NOMO-1 (cell line): Measurements from ENCODE around the gene AP2A2.

Experiments
- DNase-seq, 2 experiments: peaks; one replicate each; lab custom pipeline; 2025; ENCODE audit not compliant: unreplicated experiment in 2 of 2; lab: John Stamatoyannopoulos, UW

The AP2A2 gene

GRCh38 chr11:923691-924405, 1.8 kb upstream of the AP2A2 start:
- no peak for DNase-seq

GRCh38 chr11:924406-925157, 1.1 kb upstream of the AP2A2 start:
- no peak for DNase-seq

- no peak for DNase-seq
Observed at GRCh38 chr11:925158-925495, 543 bp upstream of the AP2A2 start.

- no peak for DNase-seq
Observed at GRCh38 chr11:926341-926916, 759 bp downstream of the AP2A2 start.

- DNase-seq: no peak
Observed at GRCh38 chr11:927871-928270, 2.2 kb downstream of the AP2A2 start.

DNA sequence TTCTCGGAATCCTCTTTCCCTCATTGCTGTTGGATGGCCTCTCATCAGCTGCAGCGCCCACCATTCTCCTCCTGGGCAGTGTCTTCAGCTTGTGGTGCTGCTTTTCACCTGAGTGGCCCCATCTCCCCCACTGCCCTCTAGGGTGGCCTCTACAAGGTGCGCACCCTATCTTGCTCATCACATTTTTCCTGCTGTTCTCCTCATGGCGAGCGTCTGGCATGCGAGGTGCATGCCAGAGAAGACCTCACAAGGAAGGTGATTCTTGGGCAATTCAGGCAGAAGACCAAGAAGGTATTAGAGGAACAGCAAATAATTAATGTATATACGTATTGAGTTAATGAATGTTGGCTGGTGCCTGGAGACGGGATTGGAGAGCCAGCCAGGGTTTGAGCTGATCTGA, 3.1 kb downstream of the AP2A2 start:
- no peak for DNase-seq

DNA sequence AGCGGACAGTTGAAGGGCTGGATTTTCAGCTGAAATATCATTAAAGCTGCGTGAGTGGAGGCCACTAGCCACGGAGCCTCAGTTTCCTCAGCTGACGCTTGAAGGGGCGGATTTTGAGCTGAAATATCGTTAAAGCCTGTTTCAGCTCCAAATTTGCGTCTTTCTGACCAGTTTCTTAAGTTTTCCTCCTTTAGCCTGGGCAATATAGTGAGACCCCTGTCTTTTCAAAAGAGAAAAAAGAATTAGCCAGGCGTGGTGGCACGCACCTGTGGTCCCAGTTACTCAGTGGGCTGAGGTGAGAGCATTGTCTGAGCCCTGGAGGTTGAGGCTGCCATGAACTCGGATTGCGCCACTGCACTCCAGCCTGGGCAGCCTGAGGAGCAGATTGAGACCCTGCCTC, 3.7 kb downstream of the AP2A2 start:
- DNase-seq: no peak

DNA sequence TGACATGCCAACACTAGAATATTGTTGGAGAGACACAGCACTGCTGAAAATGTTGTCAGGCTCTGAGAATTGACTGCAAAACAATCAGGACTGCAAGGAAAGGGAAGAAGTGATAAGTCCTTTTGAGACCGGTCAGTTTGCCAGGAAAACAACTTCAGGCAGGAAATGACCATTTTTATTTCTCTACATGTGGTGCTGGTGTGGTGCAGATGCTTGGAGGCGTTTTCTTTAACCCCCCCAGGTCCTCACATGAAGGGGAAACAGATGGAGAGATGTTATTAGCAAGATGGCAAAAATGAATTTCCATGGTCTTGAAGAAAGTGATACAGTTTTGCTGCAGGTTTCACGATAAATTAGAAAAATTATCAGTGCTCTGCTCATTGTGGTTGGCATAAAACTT, 5.7 kb downstream of the AP2A2 start:
- no peak for DNase-seq

DNA sequence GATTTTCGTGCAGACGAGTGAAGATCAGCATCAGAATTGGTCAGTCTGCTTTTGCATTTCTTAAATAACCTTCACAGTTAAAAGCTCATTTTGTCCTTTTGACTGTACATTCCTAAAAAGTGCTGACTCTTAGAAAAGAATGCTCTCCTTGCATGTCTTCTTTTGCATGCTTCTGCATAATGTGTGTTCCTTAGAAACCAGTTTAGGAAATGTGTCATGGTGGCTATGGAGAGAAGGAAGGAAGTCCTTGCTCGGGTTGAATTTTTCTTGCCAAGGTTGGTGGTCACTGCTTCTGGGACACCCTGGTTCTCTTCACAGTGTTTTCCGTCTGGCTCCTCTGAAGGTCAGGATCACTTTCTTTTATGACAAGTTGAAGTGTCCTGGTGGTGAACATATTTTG, 6.8 kb downstream of the AP2A2 start:
- DNase-seq: no peak

DNA sequence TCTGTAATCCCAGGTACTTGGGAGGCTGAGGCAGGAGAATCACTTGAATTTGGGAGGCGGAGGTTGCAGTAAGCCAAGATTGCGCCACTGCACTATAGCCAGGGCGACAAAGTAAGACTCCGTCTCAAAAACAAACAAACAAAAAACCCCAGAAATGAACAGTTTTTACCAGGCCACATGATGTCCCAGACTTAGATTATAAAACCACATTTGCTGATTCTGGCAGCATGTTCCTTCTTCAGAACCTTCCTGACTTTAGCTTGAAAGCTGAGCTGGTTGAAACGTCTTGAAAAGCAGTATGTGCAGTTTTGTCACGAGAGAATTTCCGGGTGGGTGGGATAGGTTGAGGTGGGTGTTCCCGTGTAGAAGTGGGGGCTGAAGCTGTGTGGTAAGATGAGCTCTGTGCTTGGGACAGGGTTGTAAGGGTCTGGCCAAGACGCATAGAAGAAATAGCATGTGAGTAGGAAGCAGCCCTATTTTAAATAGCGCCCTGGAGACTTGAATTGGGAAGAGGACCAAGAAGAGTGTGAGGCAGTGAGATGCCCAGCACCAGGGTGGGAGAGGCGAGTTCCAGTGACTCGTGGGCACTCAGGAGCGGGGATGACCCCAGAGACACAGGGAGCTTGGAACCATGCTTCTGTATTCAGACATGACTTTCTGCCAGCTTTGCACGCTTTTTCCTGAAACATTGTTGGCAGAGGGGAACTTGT, 7.6 kb downstream of the AP2A2 start:
- DNase-seq: no peak

DNA sequence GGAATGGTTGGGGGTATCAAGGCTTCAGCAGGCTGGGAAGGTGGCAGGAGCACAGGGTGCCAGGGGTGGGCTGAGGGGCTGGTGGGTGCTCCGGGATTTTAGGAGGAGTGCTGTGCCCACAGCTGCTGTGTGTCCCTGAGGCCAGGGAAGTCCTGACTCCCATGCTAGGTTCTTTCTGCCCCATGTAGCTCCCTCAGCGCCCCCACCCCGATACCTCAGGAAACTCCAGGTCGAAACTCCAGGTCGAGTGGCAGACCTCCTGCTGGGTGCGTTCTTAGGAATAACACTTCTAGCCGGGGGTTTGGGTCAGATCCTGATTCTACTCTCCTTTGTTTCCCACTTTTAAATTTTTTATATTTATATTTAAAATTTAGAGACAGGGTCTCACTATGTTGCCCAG, 8.3 kb downstream of the AP2A2 start:
- DNase-seq: no peak

DNA sequence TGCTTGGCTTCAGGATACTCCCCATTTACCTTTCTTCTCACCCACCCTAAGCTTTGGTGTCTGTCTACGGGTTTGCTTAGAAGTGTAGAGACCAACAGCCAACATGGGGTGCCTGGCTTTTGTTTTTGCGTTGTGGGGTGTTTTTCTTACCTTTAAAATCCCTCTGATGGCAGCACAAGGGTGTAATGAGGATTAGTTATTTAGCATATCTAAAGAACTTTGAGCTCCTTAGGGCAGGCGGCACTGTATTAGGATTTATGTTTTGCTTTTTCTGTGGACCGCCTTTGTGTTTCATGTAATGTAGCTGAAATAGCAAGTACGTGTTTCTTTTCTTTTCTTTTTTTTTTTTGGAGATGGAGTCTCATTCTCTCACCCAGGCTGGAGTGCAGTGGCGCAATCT, 8.9 kb downstream of the AP2A2 start:
- DNase-seq: no peak

DNA sequence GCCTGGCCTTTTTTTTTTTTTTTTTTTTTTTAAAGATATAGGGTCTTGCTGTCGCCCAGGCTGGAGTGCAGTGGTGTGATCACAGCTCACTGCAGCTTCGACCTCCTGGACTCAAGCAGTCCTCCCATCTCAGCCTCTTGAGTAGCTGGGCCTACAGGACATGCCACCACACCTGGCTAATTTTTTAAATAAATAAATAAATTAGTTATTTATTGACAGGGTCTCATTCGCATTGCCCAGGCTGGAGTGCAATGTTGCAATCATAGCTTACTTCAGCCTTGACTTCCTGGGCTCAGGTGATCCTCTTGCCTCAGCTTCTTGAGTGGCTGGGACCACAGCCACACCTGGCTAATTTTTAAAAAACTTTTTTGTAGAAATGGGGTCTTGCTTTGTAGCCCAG, 10.5 kb downstream of the AP2A2 start:
- no peak for DNase-seq

DNA sequence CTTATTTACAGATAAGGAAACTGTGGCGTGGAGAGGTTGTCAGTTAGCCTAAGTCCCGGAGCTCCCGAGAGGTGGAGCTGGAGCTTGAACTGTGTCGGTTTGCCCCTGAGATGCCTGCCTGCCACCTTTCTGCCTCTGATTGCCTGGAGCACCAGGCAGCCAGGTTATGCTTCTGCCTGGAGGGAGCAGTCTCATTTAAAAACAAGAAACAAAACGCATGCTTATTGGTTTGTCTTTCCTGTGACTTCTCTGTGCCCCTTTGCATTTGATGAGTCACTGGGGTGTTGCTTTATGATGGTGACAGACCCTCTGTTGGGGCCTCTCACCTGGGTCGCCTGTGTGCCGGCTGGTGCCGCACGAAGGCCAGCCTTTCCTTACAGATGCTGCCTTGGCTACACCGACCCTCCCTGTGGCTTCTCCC, 12.2 kb downstream of the AP2A2 start:
- DNase-seq: no peak

DNA sequence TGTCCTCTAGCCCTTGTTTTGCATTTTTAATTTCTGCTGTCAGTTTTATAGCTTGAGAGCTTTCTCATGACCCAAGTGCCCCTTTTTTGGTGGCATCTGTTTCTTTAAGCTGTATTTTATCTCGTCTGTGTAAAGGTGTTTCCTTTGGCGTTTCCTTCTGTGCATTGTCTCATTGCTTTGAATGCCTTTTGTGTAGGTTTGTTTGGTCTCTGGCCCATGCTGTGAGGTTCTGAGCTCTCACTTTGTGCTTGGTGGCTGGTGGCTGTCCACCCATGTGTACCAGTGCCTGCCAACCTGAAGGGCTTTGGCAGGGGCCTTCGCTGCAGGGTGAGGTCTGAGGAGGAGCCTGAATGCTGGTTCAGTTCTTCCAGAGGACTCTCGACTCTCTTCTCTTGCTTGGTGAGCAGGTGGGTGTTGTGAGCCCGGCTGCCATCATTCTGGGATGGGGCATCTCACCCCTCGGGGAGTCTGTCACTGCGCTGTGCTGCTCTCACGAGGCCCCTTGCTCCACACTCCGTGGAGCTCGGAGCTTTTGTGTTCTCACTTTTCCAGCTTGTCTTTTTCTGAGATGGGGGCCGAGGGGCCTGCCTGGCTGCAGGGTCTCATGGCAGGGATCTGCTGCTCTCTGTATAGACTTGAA, 14.9 kb downstream of the AP2A2 start:
- DNase-seq: no peak

GRCh38 chr11:942823-943222, 17.2 kb downstream of the AP2A2 start:
- no peak for DNase-seq

DNA sequence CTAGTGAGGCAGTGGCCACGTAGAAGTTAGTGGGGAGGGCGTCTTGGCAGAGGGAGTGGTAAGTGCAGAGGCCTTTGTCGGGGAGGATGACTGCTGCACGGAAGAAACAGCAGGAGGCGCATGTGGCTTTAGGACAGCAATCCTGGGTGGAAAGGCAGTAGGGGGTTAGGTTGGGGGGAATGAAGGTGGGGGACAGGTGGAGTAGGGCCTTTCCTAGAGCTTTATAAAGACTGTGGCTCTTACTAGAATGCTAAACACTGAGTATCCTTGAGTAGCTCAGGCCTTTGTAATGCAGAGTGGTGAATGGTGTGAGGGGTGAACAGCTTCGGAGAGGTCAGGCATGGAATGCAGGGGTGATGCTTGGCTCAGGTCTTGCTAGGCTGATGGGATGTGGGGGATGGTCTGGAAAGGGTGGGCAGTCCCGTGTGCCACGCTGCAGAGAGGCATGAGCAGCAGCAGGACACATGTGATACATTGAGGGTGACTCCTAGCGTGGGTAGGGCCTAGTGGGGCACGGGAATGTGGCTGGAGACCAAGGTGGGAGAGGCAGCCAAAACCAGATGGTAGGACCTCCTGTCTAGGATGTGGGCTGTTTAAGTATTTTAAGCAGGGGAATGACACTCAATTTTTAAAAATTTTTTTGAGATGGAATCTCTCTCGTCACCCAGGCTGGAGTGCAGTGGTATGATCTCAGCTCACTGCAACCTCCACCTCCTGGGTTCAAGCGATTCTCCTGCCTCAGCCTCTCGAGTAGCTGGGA, 19.2 kb downstream of the AP2A2 start:
- DNase-seq: no peak

DNA sequence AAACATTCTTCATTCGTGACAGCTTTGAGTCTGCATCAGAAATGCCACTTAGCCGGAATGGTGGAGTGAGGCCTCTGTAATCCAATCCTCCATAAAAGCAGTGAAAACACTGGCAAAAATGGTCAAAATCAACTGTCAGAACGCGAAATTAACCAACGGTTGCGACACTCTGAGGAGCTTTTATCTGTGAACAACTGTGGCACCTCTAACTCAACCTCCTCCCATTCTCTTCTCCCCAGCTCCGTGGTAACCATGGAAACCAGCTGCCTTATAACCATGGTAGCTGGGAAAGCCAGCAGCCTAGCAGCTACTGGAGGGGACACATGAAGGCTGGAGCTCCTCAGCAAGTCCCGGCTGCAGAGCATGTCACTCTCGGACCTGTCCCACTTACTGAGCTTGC, 20.3 kb downstream of the AP2A2 start:
- DNase-seq: no peak

DNA sequence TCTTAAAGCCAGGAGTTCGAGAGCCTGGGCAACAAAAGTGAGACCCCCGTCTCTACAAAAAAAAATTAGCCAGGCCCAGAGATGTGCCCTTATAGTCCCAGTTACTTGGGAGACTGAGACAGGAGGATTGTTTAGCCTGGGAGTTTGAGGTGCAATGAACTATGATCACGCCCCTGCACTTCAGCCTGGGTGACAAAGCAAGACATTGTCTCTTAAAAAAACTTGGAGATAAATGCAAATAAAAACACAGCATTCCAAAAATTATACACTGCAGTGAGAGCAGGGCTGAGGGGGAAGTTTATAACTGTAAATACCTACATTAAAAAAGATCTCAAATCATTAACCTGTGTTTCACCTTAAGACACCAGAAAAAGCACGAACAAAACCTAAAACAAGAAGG, 22.1 kb downstream of the AP2A2 start:
- DNase-seq: no peak

DNA sequence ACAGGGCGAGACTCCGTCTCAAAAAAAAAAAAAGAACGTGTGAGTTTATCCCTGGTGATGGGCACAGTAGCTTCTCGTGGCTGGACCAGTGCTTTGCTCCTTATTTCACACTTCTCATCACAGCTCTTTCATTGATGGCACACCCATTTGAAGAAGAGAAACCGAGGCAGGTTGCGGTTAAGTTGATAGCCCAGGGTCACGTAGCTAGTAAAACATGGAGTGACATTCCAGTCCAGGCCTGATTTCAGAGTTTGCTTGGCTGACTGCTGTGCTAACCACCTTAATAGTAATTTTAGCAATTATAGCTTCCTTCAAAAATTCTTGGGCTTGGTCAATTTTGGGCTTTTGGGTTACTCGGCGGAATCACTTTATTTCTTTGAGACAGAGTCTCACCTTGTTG, 25.8 kb downstream of the AP2A2 start:
- DNase-seq: no peak
